GM23248 (cell line): ENCODE results near the gene NFATC3.

Experiments
- EZH2 ChIP-seq: fragments of 200-600 bp; sonication (generic); IDR thresholded peaks from 2 replicates; pipeline ENCODE4 v1.6.1; 2018; ENCODE audit warnings: antibody characterized with exemption, mild to moderate bottlenecking; ENCODE audit not compliant: insufficient read depth, poor library complexity, severe bottlenecking
- EZH2phosphoT487 ChIP-seq: fragments of 200-600 bp; sonication (generic); IDR thresholded peaks from 2 replicates; pipeline ENCODE4 v1.6.1; 2018; ENCODE audit warnings: antibody characterized with exemption, moderate library complexity, mild to moderate bottlenecking, low read depth; ENCODE audit not compliant: insufficient read depth

GRCh38 chr16:68071518-68071901 lies 13.7 kb upstream of the NFATC3 start:
- no peak for TF ChIP-seq EZH2
- TF ChIP-seq EZH2phosphoT487 = no peak
